Stomach smooth muscle (tissue), 2 donors: ENCODE data around the gene AARS2.

ENCODE experiments used
- H3K27ac ChIP-seq: one replicate; pipeline ENCODE4 v1.7.0; 2013; ENCODE audit warnings: mild to moderate bottlenecking, low read length, inconsistent platforms
- H3K27me3 ChIP-seq, 2 donors: one replicate each; pipeline ENCODE4 v1.7.0; 2013; ENCODE audit warnings: low read length in 2 of 2; ENCODE audit not compliant: insufficient read depth in 2 of 2, control insufficient read depth in 1 of 2
- H3K36me3 ChIP-seq, 2 donors: one replicate each; pipeline ENCODE4 v1.7.0; 2013; ENCODE audit warnings: low read length in 2 of 2; ENCODE audit not compliant: control insufficient read depth in 2 of 2, insufficient read depth in 2 of 2
- H3K4me1 ChIP-seq: one replicate; pipeline ENCODE4 v1.7.0; 2013; ENCODE audit warnings: low read length; ENCODE audit not compliant: control insufficient read depth, insufficient read depth
- H3K4me3 ChIP-seq, 2 donors: one replicate each; pipeline ENCODE4 v1.7.0; 2013; ENCODE audit warnings: low read length in 2 of 2
- H3K9ac ChIP-seq, 2 donors: one replicate each; pipeline ENCODE4 v1.7.0; 2013; ENCODE audit warnings: low read length in 2 of 2, mild to moderate bottlenecking in 1 of 2
- H3K9me3 ChIP-seq, 2 donors: one replicate each; pipeline ENCODE4 v1.7.0; 2013; ENCODE audit warnings: low read length in 2 of 2; ENCODE audit not compliant: control insufficient read depth in 2 of 2
- donor health status: healthy.
- donor health status: Pancreatic carcinoma.

AARS2 gene

GRCh38 chr6:44261581-44261980 lies 51.6 kb downstream of the AARS2 start:
- Histone ChIP-seq H3K4me1 (peaks cover 42% of the 10 kb centered on the region), H3K9ac (peak overlapping the region in 1 of 2 donors; percentile 36), H3K27me3 (no peaks in the 10 kb centered on the region), H3K27ac (no peak overlapping the region), H3K9me3 (no peaks in the 10 kb centered on the region), H3K36me3 (peaks cover 0 to 7% of the 10 kb centered on the region in 2 donors), H3K4me3 (no peak overlapping the region)

GRCh38 chr6:44260451-44261297 lies 52.5 kb downstream of the AARS2 start:
- no peak overlapping the region for H3K27ac ChIP-seq
- H3K4me3 ChIP-seq, result no peak overlapping the region
- H3K9ac ChIP-seq, result no peak overlapping the region
- H3K4me1 ChIP-seq, result peaks cover 49% of the 10 kb centered on the region
- peaks cover 0 to 7% of the 10 kb centered on the region in 2 donors for H3K36me3 ChIP-seq
- H3K27me3 ChIP-seq, result no peaks in the 10 kb centered on the region
- no peaks in the 10 kb centered on the region for H3K9me3 ChIP-seq

GRCh38 chr6:44260011-44260410 lies 53.1 kb downstream of the AARS2 start:
- Histone ChIP-seq H3K9me3 (no peaks in the 10 kb centered on the region), H3K4me3 (no peak overlapping the region), H3K27ac (no peak overlapping the region), H3K36me3 (peaks cover 2 to 12% of the 10 kb centered on the region in 2 donors), H3K27me3 (no peaks in the 10 kb centered on the region), H3K9ac (no peak overlapping the region), H3K4me1 (peaks cover 47% of the 10 kb centered on the region)

- Histone ChIP-seq H3K4me1 (peaks cover 38% of the 10 kb centered on the region), H3K36me3 (peaks cover 10 to 22% of the 10 kb centered on the region in 2 donors), H3K9ac (no peak overlapping the region), H3K27ac (no peak overlapping the region), H3K27me3 (no peaks in the 10 kb centered on the region), H3K4me3 (no peak overlapping the region), H3K9me3 (no peaks in the 10 kb centered on the region)
Measured at GRCh38 chr6:44258921-44259320, 54.2 kb downstream of the AARS2 start.

- Histone ChIP-seq H3K9me3 (no peaks in the 10 kb centered on the region), H3K36me3 (peaks cover 11 to 25% of the 10 kb centered on the region in 2 donors), H3K27me3 (no peaks in the 10 kb centered on the region), H3K4me3 (no peak overlapping the region), H3K4me1 (peaks cover 33% of the 10 kb centered on the region), H3K27ac (peak overlapping the region; percentile 69), H3K9ac (peak overlapping the region in 1 of 2 donors; percentile 71)
Measured at GRCh38 chr6:44258325-44258863, 54.8 kb downstream of the AARS2 start.

GRCh38 chr6:44257753-44258324 lies 55.3 kb downstream of the AARS2 start:
- no peaks in the 10 kb centered on the region for H3K9me3 ChIP-seq
- H3K9ac ChIP-seq, result peak overlapping the region; percentile 71 to 72
- no peaks in the 10 kb centered on the region for H3K27me3 ChIP-seq
- peaks cover 27% of the 10 kb centered on the region for H3K4me1 ChIP-seq
- peak overlapping the region; percentile 70 to 89 for H3K4me3 ChIP-seq
- peaks cover 17 to 31% of the 10 kb centered on the region in 2 donors for H3K36me3 ChIP-seq
- peak overlapping the region; percentile 69 for H3K27ac ChIP-seq

- H3K9ac ChIP-seq, result peak within 1 kb of the TSS; percentile 73 to 74
- H3K27ac ChIP-seq, result peak within 1 kb of the TSS; percentile 69
- no peaks in the 10 kb centered on the region for H3K9me3 ChIP-seq
- H3K4me1 ChIP-seq, result peaks cover 21% of the 10 kb centered on the region
- H3K36me3 ChIP-seq, result peaks cover 22 to 35% of the 10 kb centered on the region in 2 donors
- H3K4me3 ChIP-seq, result peak within 1 kb of the TSS; percentile 79 to 89
- no peaks in the 10 kb centered on the region for H3K27me3 ChIP-seq
Measured at GRCh38 chr6:44257025-44257752, 56.0 kb downstream of the AARS2 start, which contains the start of gene SLC35B2. Gene SLC35B2, minus strand, starts transcription at chr6:44257528. Its CDS starts 118 bp downstream, at chr6:44257410.

GRCh38 chr6:44256775-44257024 lies 56.4 kb downstream of the AARS2 start:
- H3K27ac ChIP-seq, result peak overlapping the region; percentile 69
- H3K27me3 ChIP-seq, result no peaks in the 10 kb centered on the region
- H3K36me3 ChIP-seq, result peaks cover 27 to 40% of the 10 kb centered on the region in 2 donors
- H3K9ac ChIP-seq, result peak overlapping the region; percentile 73 to 74
- H3K9me3 ChIP-seq, result no peaks in the 10 kb centered on the region
- H3K4me3 ChIP-seq, result peak overlapping the region; percentile 79 to 89
- peaks cover 20% of the 10 kb centered on the region for H3K4me1 ChIP-seq

- peak overlapping the region; percentile 79 to 89 for H3K4me3 ChIP-seq
- H3K9ac ChIP-seq, result peak overlapping the region; percentile 73 to 74
- no peaks in the 10 kb centered on the region for H3K9me3 ChIP-seq
- no peaks in the 10 kb centered on the region for H3K27me3 ChIP-seq
- H3K27ac ChIP-seq, result peak overlapping the region; percentile 69
- peaks cover 20% of the 10 kb centered on the region for H3K4me1 ChIP-seq
- H3K36me3 ChIP-seq, result peaks cover 33 to 42% of the 10 kb centered on the region in 2 donors
Measured at GRCh38 chr6:44255871-44256774, 57.0 kb downstream of the AARS2 start.
